T-cell (primary cell): ENCODE measurements around the gene CBS. TPM values are rescaled to one million over a fixed set of nuclear protein-coding genes. Genes with fewer than 3 reads are reported as not detected.
"Not testable (repeated sequence)": the region's sequence is repeated elsewhere in the genome, so short reads cannot be mapped to it uniquely, and the experiment has no call there.

Experiments used
- ATAC-seq, 4 experiments: fragments of 200-7000 bp in 3 of 4; fragments of 150-1000 bp in 1 of 4; cut with Tn5 transposase; replicated peaks in 1 of 4; 1 replicate in 3 of 4; 2 replicates in 1 of 4; pipeline ENCODE4 v1.10.0; 2021; ENCODE audit warnings: moderate library complexity in 3 of 4, mild to moderate bottlenecking in 2 of 4, moderate number of reproducible peaks in 1 of 4
- CTCF ChIA-PET, 2 donors: fragments of 300-600 bp; sonication (Branson Sonifier 250); formaldehyde crosslinking; loops; one replicate each; lab custom pipeline; 2022; ENCODE audit warnings: antibody characterized with exemption in 2 of 2; lab: Charles Lee
- POLR2A ChIA-PET, 2 donors: fragments of 300-600 bp; sonication (Branson Sonifier 250); formaldehyde crosslinking; loops; one replicate each; lab custom pipeline; 2022; ENCODE audit warnings: antibody characterized with exemption in 2 of 2; lab: Charles Lee
- DNase-seq, 35 experiments: peaks; one replicate each; pipeline versions ENCODE4 v3.0.0 to v3.0.0-alpha.2; 2013 to 2023
- H3K27ac ChIP-seq: one replicate; pipeline ENCODE4 v1.5.1; 2013; ENCODE audit warnings: low read length
- H3K27me3 ChIP-seq, 2 experiments: replicated peaks in 1 of 2; 1 replicate in 1 of 2; 2 replicates in 1 of 2; pipeline versions ENCODE4 v1.6.1 to v1.7.0; 2013; ENCODE audit warnings: low read length in 1 of 2, mixed read lengths in 1 of 2; ENCODE audit not compliant: control insufficient read depth in 2 of 2, insufficient read depth in 2 of 2; ENCODE audit errors: extremely low read depth in 1 of 2
- H3K36me3 ChIP-seq, 2 donors: 1 replicate in 1 of 2; 2 replicates in 1 of 2; pipeline versions ENCODE4 v1.6.1 to v1.7.0; 2013; ENCODE audit warnings: low read length in 1 of 2; ENCODE audit not compliant: control insufficient read depth in 2 of 2, insufficient read depth in 1 of 2; ENCODE audit errors: extremely low read depth in 1 of 2
- H3K4me1 ChIP-seq, 2 experiments: 1 replicate in 1 of 2; 2 replicates in 1 of 2; pipeline versions ENCODE4 v1.6.1 to v1.7.0; 2013; ENCODE audit warnings: low read length in 2 of 2, mixed read lengths in 1 of 2; ENCODE audit not compliant: insufficient read depth in 2 of 2, control insufficient read depth in 1 of 2; ENCODE audit errors: extremely low read depth in 1 of 2
- H3K4me3 ChIP-seq, 2 donors: 1 replicate in 1 of 2; 2 replicates in 1 of 2; pipeline versions ENCODE4 v1.5.1 to v1.7.0; 2013; ENCODE audit warnings: mild to moderate bottlenecking in 2 of 2, low read length in 1 of 2, moderate library complexity in 1 of 2; ENCODE audit not compliant: control insufficient read depth in 1 of 2; ENCODE audit errors: extremely low read depth in 1 of 2
- H3K9me3 ChIP-seq: 2 replicates; pipeline ENCODE4 v1.7.0; 2013
- H3K27ac Mint-ChIP-seq, 2 donors: one replicate each; pipeline ENCODE4 v1.8.0; 2020 to 2021; ENCODE audit warnings: mild to moderate bottlenecking in 2 of 2, mixed read lengths in 2 of 2
- H3K27me3 Mint-ChIP-seq, 2 donors: one replicate each; pipeline ENCODE4 v1.8.0; 2021 to 2022; ENCODE audit warnings: mixed read lengths in 2 of 2
- H3K36me3 Mint-ChIP-seq: one replicate; pipeline ENCODE4 v1.8.0; 2021; ENCODE audit warnings: mixed read lengths
- H3K4me1 Mint-ChIP-seq, 3 donors: one replicate each; pipeline ENCODE4 v1.8.0; 2020 to 2022; ENCODE audit warnings: mixed read lengths in 3 of 3, mild to moderate bottlenecking in 1 of 3
- H3K4me3 Mint-ChIP-seq, 3 donors: one replicate each; pipeline ENCODE4 v1.8.0; 2020 to 2022; ENCODE audit warnings: mild to moderate bottlenecking in 3 of 3, mixed read lengths in 3 of 3, moderate library complexity in 3 of 3
- H3K9me3 Mint-ChIP-seq, 3 donors: one replicate each; pipeline ENCODE4 v1.8.0; 2020 to 2022; ENCODE audit warnings: mixed read lengths in 3 of 3
- WGBS: methylation state at CpG from one replicate; pipeline ENCODE4 v1.1.5; 2013; ENCODE audit warnings: missing lambda C conversion rate; ENCODE audit not compliant: insufficient coverage; 5-methylcytosine and 5-hydroxymethylcytosine counted together
- total RNA-seq, 35 experiments: library from RNA in 6 of 35; stranded (reverse) in 6 of 35; fragments of 120-200 nt in 1 of 35; gene quantifications; one replicate each; pipeline versions ENCODE4 v1.2.1 to v1.2.4 and lab custom pipeline; 2013 to 2026

CBS gene
- total RNA-seq, 5 donors from 2014 or later (not counting 1 experiment from before 2014, with no cell fraction given), result 0.65 to 5.5 (median 3.7) TPM; not detected in 1

GRCh38 chr21:43072742-43073141, 2.9 kb downstream of the CBS start:
- H3K36me3 Mint-ChIP-seq, POLR2A ChIA-PET, H3K4me1 ChIP-seq, H3K9me3 Mint-ChIP-seq, H3K27ac Mint-ChIP-seq, DNase-seq, ATAC-seq, H3K9me3 ChIP-seq, H3K36me3 ChIP-seq, H3K27ac ChIP-seq, CTCF ChIA-PET, H3K4me3 ChIP-seq, H3K27me3 Mint-ChIP-seq, H3K27me3 ChIP-seq, H3K4me3 Mint-ChIP-seq, H3K4me1 Mint-ChIP-seq: not testable (repeated sequence)
- no CpG with 5 or more reads among the region's 11 CpGs for WGBS

- H3K27ac Mint-ChIP-seq, H3K27me3 Mint-ChIP-seq, H3K9me3 ChIP-seq, DNase-seq, H3K4me1 Mint-ChIP-seq, POLR2A ChIA-PET, CTCF ChIA-PET, H3K4me3 ChIP-seq, ATAC-seq, H3K4me1 ChIP-seq, H3K27ac ChIP-seq, H3K9me3 Mint-ChIP-seq, H3K27me3 ChIP-seq, H3K36me3 Mint-ChIP-seq, H3K4me3 Mint-ChIP-seq, H3K36me3 ChIP-seq: not testable (repeated sequence)
- WGBS, result no CpG with 5 or more reads among the region's 10 CpGs
These were observed 6.0 kb downstream of the CBS start for GRCh38 chr21:43069682-43070081.

DNA sequence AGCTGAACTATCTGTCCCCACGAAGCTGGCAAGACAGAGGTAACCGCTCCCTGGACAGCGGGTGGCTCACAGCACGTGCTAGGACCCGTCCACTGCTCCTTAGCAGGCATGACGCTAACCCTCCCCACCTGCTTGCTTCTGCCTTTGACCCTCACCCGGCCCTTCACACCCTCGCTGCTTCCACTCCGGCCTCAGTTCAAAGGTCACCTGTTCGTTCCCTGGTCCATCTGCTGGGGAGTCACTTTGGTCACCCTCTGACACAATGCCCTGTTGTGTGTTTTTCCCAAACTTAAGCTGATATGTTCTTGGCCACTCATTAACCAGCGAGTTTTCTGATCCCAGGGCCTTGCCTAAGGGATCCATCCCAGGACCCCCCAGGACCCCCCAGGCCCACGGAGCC, 7.6 kb downstream of the CBS start:
- H3K9me3 ChIP-seq, H3K4me1 Mint-ChIP-seq: not testable (repeated sequence)

DNA sequence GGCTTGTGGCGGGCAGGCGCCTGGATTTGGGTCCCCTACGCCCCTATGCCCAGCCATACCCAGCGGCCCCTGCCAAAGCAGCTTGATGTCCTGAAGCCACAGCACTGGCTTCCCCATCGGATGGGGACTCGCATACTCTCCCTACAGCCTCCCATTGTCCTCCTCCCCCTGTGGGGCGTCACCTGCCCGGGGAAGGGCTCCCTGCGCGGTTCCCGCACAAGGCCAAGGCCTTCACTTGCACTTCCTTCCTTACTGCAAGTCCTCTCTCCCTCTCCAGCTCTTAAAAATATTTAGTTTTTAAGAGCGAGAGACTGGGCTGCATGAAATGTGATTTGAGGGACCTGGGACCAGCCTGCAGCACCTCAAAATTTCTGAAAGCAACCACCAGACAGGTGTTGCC, 8.9 kb downstream of the CBS start:
- H3K9me3 ChIP-seq, POLR2A ChIA-PET, H3K4me3 Mint-ChIP-seq, CTCF ChIA-PET, H3K27me3 Mint-ChIP-seq, H3K4me1 Mint-ChIP-seq, DNase-seq, H3K27ac Mint-ChIP-seq, H3K36me3 ChIP-seq, H3K36me3 Mint-ChIP-seq, H3K4me1 ChIP-seq, ATAC-seq, H3K27ac ChIP-seq, H3K27me3 ChIP-seq, H3K4me3 ChIP-seq, H3K9me3 Mint-ChIP-seq: not testable (repeated sequence)
- WGBS, result no CpG with 5 or more reads among the region's 12 CpGs

More for the DNA sequence above, 7.6 kb downstream of the CBS start:
- CTCF ChIA-PET, POLR2A ChIA-PET, H3K27ac Mint-ChIP-seq, DNase-seq, H3K27me3 ChIP-seq, H3K9me3 Mint-ChIP-seq, H3K27me3 Mint-ChIP-seq, H3K36me3 Mint-ChIP-seq, H3K4me3 Mint-ChIP-seq, H3K27ac ChIP-seq, H3K4me1 ChIP-seq, H3K36me3 ChIP-seq, ATAC-seq, H3K4me3 ChIP-seq: not testable (repeated sequence)
- no CpG with 5 or more reads among the region's 12 CpGs for WGBS

- H3K27ac Mint-ChIP-seq, H3K4me1 Mint-ChIP-seq, H3K27me3 Mint-ChIP-seq, H3K9me3 Mint-ChIP-seq, CTCF ChIA-PET, H3K4me3 Mint-ChIP-seq, H3K27ac ChIP-seq, DNase-seq, H3K9me3 ChIP-seq, H3K36me3 ChIP-seq, H3K4me3 ChIP-seq, H3K27me3 ChIP-seq, POLR2A ChIA-PET, H3K36me3 Mint-ChIP-seq, H3K4me1 ChIP-seq, ATAC-seq: not testable (repeated sequence)
- WGBS, result no CpG with 5 or more reads among the region's 30 CpGs
These were observed 9.6 kb downstream of the CBS start for GRCh38 chr21:43065991-43066390.

DNA sequence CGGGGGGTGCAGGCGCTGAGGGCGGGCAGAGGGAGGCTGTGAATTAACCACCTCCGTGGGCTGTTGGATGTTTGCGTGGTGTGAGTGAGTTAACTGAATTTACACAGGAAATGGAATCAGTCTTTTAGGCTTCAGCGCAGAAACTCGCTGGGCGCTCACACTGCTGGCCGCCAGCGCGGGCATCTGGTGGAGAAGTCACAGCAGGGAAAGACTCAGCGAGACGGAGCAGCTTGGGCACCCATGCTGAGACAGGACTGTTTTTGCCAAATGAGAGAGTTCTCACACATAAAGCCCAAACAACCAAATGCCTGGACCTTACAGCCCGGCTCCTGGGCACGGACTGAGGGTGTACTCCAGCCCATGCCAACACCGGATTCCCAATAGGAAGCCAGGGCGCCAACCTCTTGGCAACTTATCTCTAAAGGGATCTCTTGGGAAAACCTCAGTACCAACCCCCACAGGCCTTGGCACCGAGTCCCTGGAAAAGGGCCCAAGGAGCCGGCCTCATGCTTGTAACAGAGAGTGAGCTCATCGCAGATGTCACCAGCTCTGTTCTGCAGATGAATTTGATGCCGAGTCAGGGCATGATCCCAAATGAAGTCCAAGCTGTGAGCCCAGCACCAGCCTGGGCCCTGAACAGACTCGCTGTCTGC, 11.2 kb downstream of the CBS start:
- H3K27ac Mint-ChIP-seq, H3K9me3 ChIP-seq, H3K4me1 Mint-ChIP-seq, ATAC-seq, H3K4me3 Mint-ChIP-seq, H3K27ac ChIP-seq, POLR2A ChIA-PET, H3K4me1 ChIP-seq, H3K27me3 Mint-ChIP-seq, H3K9me3 Mint-ChIP-seq, H3K36me3 Mint-ChIP-seq, H3K27me3 ChIP-seq, H3K36me3 ChIP-seq, DNase-seq, H3K4me3 ChIP-seq, CTCF ChIA-PET: not testable (repeated sequence)
- no CpG with 5 or more reads among the region's 22 CpGs for WGBS
